Endometrium (tissue), 2 donors: ENCODE measurements around the gene NECAB2.

Source experiments
- FAIRE-seq: peaks from 2 replicates; lab custom pipeline; 2012; peaks lifted over from hg19 to GRCh38; lab: Jason Lieb, UNC
- donor health status: control.
- donor health status: control.

Gene NECAB2

GRCh38 chr16:83967838-83968305, at the start of gene NECAB2:
Gene NECAB2, plus strand, starts transcription at chr16:83968244. Its CDS starts 405 bp downstream, at chr16:83968649.
- FAIRE-seq: no peak

DNA sequence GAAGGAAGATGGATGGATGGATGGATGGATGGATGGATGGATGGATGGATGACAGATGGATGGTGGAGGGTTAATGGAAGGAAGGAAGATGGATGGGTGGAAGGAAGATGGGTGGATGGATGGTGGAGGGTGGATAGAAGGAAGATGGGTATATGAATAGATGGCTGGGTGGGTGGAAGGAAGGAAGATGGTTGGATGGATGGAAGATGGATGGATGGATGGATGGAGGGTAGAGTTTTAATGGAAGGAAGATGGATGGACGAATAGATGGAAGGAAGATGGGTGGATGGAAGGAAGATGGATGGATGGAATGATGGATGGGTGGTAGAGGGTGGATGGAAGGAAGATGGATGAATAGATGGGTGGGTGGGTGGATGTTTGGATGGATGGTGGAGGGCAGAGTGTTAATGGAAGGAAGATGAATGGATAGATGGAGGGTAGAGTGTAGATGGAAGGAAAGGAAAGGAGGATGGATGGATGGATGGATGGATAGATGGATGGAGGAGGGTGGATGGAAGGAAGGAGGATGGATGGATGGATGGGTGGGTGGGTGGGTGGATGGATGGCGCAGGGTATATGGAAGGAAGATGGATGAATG, 47.1 kb upstream of the NECAB2 start:
- no peak for FAIRE-seq

DNA sequence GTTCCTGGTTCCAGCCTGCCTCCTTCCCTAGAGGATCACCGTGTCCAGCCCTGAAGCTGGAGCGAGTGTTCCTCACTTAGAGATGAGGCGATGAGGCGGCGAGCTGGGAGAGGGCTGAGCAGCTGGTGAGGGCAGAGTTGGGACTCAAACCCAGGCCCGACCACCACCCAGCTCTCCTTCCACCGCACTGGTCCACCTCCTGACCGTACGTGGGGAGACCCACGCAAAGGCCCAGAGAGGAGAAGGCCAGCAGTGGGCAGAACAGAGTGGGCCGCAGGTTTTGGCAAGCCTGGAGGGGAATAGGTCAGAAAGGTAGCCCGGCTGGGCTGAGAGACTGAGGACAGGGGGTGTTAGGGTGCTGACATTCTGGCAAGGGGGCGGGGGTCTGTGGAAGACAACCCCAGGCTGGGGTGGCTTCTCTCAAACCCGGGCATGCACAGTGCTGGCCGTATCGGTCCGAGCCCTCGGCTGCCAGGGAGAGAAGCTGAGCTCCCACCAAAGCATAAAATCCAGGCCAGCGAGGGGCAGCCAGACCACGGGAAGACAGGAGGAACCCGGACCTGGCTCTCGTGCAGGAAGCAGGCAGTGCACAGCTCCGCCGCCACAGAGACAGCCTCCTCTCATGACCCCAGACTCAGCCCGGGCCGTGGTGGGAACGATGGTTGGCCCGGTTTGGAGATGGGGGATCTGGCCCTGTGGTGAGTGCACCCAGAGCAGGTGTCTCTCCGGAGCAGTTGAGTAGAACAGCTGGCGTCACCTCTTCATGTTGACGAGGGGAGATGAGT, 44.3 kb upstream of the NECAB2 start:
- FAIRE-seq: no peak

- FAIRE-seq: no peak
Observed at GRCh38 chr16:83924686-83925085, 43.4 kb upstream of the NECAB2 start.

GRCh38 chr16:83925095-83925905, 42.7 kb upstream of the NECAB2 start:
- no peak for FAIRE-seq

- FAIRE-seq: no peak
Observed at GRCh38 chr16:83925957-83926725, 41.9 kb upstream of the NECAB2 start.

DNA sequence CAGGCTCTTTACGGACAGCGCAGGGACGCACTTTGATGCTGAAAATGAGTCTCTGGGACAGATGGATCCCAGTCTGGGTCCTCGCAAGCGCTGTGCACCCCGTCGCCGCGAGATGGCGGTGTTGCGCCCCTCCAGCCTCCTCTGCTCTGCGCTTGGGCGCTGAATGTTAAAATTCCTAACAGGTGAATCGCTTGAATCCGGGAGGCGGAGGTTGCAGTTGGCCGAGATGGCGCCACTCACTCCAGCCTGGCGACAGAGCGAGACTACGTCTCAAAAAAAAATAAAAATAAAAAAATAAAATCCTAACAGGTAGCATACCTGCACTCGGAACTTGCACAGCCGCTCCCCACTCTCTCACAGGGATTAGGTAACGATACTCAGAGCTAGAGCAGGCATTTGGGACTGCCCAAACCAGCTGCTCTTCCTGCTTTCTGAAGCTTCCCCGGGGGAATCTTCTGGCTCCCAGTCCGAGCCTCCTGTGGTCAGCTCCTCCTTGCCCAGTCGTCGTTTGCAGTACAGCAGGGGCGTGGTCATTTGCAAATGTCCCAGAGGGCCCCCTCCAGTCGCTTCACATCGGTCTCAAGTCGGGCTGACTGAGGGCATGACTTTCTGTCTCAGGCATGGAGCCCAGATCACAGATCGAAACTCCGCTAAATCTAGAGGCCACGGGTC, 41.2 kb upstream of the NECAB2 start:
- FAIRE-seq: no peak

DNA sequence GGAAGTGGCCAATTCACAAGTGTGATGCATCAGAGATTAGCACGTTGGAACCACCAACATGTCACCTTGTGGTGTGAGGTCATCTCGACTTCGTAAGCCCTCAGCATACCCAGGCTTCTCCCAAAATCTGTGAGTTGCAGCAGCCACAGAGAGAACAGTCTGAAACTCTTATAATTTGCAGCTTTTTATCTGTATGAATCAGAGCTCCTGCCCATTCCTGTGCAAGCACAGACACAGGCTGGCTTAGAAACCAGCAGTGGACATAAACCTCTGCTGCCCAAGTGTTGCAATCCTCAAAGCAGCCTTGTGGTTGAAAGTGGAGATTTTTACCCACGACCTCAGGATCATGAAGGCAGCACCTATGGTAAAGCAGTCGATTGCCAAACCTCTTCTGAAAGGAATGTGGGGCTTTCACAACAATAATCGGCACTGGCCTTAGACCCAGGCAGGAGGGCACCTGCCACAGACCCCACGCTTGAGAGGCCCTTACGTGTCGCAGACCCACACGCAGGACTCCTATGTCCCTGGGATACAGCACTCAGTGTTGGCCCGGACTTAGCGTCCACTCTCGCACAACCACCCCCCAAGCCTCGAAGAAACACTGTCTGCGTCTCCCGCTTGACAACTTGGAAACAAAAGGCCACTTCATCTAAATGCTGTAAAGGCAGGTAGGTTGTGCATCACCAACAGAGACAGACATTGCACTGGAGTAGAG, 39.5 kb upstream of the NECAB2 start:
- no peak for FAIRE-seq

- FAIRE-seq: no peak
Observed at GRCh38 chr16:83929811-83930555, 38.1 kb upstream of the NECAB2 start.

- FAIRE-seq: no peak
Observed at GRCh38 chr16:83930730-83931500, 37.1 kb upstream of the NECAB2 start.

DNA sequence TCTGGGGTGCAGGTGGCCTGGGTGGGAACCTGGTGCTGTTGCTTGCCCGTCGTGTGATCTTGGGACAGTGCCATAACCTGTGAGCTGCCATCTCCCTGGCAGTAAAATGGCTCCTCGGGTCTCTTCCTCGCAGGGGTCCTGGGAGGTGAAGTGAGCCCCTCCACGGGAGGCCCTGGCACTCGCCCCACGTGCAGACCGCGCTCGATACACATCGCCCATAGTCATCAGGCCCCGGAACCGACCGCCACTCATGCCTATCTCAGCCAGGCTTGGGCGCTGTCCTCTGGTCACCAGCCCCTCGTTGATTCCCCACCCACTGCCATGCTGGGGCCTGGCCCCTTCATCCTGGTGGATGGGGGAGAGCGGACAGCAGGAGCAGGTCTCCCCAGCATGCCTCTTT, 36.5 kb upstream of the NECAB2 start:
- no peak for FAIRE-seq

- FAIRE-seq: no peak
Observed at GRCh38 chr16:83932304-83932703, 35.7 kb upstream of the NECAB2 start.

DNA sequence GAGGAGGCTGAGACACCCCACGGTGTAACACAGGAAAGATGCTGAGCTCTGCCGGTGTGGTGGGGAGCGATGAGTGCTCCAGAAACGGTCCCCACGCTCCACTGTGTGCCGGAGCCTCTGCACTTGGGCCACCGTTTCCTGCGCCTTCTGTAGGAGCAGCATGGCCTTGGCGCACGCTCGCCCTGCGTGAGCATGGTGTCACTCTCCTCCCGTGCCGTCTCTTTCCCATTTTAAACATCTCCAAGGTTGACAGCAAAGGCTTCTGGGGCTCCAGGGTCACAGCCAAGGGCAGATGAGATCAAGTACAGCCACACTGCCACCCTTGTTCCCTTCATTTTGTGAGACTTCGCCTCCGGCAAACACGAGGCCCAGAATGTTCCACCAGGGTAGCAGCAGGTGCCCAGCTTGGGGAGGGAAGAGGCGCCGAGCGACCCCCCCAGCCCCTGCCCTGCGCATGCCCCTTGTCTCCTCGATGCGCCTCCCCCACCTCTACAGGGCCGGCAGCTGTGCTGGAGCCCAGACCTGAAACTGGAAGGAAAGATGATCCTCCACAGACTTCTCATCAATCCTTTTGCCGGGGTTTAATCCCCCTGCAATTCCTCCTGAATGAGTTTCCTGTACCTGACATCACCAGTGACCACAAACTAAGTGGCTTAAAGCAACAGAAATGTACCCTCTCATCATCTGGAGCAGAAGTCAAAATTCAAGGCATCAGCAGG, 34.9 kb upstream of the NECAB2 start:
- FAIRE-seq: no peak

DNA sequence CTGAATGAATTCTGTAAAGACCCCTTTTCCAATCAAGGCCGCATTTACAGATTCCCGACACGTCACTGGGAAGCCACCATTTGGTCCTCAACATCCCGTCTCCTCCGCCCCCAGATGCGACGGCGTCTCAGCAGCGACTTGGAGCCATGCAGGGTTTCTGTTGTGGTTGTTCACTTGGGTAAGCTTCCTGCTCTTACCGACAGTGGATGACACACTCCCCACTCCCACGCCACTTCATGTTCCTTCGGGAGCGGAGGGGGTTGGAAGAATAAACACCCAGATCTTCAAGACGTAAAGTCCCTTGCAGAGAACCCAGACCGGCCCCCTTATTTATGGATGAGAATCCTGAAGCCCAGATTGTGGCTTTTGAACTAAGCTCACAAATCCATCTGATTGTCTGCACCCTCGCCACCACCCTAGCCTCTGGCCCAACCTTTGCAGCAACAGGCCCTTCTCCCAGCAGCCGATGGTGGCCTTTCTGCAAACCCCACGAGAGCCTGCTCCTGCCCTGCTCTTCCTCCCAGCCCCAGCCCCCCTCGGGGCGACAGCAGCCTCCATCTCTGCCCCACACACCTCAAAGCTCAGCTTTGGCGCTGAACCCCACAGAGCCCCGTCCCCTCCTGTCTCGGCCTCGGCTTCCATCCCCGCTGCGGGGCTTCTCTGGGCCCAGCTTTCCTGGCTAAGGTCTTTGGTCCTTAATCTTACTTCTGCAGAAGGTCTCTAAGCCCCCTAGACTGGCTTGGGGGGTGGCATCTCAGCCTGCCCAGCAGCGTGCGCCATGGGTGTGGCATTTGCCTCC, 34.0 kb upstream of the NECAB2 start:
- FAIRE-seq: no peak

DNA sequence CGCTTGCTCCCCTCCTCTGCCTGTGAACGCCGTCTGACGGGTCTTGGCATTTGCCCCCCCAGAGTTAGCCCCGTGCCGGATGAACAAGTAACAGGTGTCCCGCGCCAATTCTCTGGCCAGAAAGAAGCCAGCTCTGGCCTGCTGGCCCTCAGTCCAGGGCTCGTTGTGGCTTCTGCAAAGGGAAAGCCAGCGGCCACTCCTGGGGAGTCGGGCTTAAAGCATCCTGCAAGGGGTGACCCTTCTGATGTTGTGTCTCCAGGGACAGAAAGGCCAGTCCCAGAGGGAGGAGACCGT, 33.4 kb upstream of the NECAB2 start:
- no peak for FAIRE-seq

GRCh38 chr16:83935005-83935857, 32.8 kb upstream of the NECAB2 start:
- FAIRE-seq: no peak

DNA sequence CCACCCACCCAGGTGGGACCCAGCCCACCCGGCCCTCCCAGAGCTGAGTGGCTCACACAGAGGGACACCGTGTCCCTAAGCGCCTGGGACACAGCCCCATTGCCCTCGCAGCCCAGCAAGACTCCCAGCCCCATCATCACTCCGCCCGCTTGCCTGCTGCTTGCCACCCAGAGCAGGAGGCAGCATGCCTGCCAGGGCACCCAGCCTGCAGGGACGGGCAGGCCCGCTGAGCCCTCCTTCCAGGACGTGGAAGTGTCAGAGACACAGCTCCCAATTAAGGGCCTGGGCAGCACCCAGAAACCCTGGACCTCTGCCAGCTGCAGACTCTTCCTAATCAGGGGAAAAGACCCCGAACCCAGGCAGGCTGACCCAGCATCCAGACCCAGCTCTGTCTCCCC, 32.2 kb upstream of the NECAB2 start:
- FAIRE-seq: no peak
